OCI-LY1 (cell line): Measurements from ENCODE around the gene LINC01488.

ENCODE experiments used
- H2AFZ ChIP-seq: fragments of 200-600 bp; sonication (generic), shearing (Covaris generic); 2 replicates; pipeline ENCODE4 v1.6.0; 2014; ENCODE audit warnings: antibody characterized with exemption, mild to moderate bottlenecking, low read length
- H3F3A ChIP-seq: fragments of 200-600 bp; sonication (generic), shearing (Covaris generic); 2 replicates; pipeline ENCODE4 v1.6.0; 2014; ENCODE audit warnings: mild to moderate bottlenecking, antibody characterized with exemption, low read length, moderate library complexity; ENCODE audit not compliant: insufficient read depth
- H3K27ac ChIP-seq: fragments of 200-600 bp; sonication (generic); 2 replicates; pipeline ENCODE4 v1.5.1; 2014; ENCODE audit warnings: low read length, mixed run types, mild to moderate bottlenecking, low read depth; ENCODE audit not compliant: poor library complexity, severe bottlenecking
- H3K27me3 ChIP-seq: fragments of 200-600 bp; sonication (generic); 2 replicates; pipeline ENCODE4 v1.6.0; 2014; ENCODE audit warnings: antibody characterized with exemption, mild to moderate bottlenecking, low read length, moderate library complexity; ENCODE audit not compliant: insufficient read depth
- H3K36me3 ChIP-seq: fragments of 200-600 bp; sonication (generic); 2 replicates; pipeline ENCODE4 v1.6.1; 2014; ENCODE audit warnings: mild to moderate bottlenecking, antibody characterized with exemption, low read length, moderate library complexity, mixed read lengths; ENCODE audit not compliant: insufficient read depth
- H3K4me1 ChIP-seq: fragments of 200-600 bp; sonication (generic); 2 replicates; pipeline ENCODE4 v1.5.1; 2014; ENCODE audit warnings: mild to moderate bottlenecking, low read length, moderate library complexity; ENCODE audit not compliant: insufficient read depth, severe bottlenecking
- H3K4me2 ChIP-seq: fragments of 200-600 bp; sonication (generic), shearing (Covaris generic); 2 replicates; pipeline ENCODE4 v1.6.1; 2014; ENCODE audit warnings: low read length
- H3K4me3 ChIP-seq: fragments of 200-600 bp; sonication (generic); 2 replicates; pipeline ENCODE4 v1.5.1; 2014; ENCODE audit warnings: low read length, low read depth, mild to moderate bottlenecking, mixed read lengths; ENCODE audit not compliant: poor library complexity, severe bottlenecking
- H3K79me2 ChIP-seq: fragments of 200-600 bp; shearing (Covaris generic); 2 replicates; pipeline ENCODE4 v1.6.1; 2016; ENCODE audit warnings: mixed run types, low read length, mixed read lengths; ENCODE audit not compliant: insufficient read depth
- H3K9ac ChIP-seq: fragments of 200-600 bp; sonication (generic), shearing (Covaris generic); 2 replicates; pipeline ENCODE4 v1.6.1; 2014; ENCODE audit warnings: mild to moderate bottlenecking, low read length, mixed read lengths
- H3K9me2 ChIP-seq: fragments of 200-600 bp; sonication (generic), shearing (Covaris generic); 2 replicates; pipeline ENCODE4 v1.6.1; 2014; ENCODE audit warnings: low read depth, mild to moderate bottlenecking, low read length, mixed read lengths
- H3K9me3 ChIP-seq: fragments of 200-600 bp; shearing (Covaris generic); 2 replicates; pipeline ENCODE4 v1.6.1; 2014; ENCODE audit warnings: low read length, mixed read lengths
- H4K20me1 ChIP-seq: fragments of 200-600 bp; sonication (generic), shearing (Covaris generic); 2 replicates; pipeline ENCODE4 v1.6.0; 2016; ENCODE audit warnings: mild to moderate bottlenecking, low read length; ENCODE audit not compliant: insufficient read depth
- EZH2 ChIP-seq: fragments of 200-600 bp; sonication (generic), shearing (Covaris generic); IDR thresholded peaks from 2 replicates; pipeline ENCODE4 v1.8.0; 2017; ENCODE audit warnings: borderline replicate concordance, mixed run types, mild to moderate bottlenecking, antibody characterized with exemption, low read length, moderate library complexity, mixed read lengths
- TF ChIP-seq, protein P1 (sequence below): fragments of 200-600 bp; sonication (generic), shearing (Covaris generic); IDR thresholded peaks from 2 replicates; pipeline ENCODE4 v1.5.1; 2017; ENCODE audit warnings: mild to moderate bottlenecking, antibody characterized with exemption, low read length, moderate library complexity, mixed read lengths

LINC01488 gene

DNA sequence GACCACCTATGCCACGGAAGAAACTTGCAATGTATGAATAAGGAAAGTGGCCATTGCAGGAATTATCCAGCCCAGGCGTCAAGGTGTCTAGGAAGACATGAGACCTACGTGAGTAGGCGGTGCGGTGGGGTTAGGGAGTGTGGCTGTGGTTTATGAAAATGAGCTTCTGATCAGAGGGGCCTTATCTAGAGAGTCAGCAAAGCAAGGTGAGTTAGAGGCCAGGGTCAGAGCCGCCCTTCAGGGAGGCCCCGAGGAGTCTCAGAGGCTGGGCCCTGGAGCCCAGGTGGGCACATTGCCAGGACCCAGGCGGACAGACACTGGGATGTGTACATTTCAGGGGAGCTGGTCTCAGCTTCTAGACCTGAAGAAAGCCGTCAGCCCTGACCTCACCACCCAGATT, 13.8 kb upstream of the LINC01488 start:
- Histone ChIP-seq H2AFZ (no peak overlapping the region), H3K4me2 (no peak overlapping the region), H3K4me3 (no peak overlapping the region), H3K4me1 (no peaks in the 10 kb centered on the region), H3F3A (no peaks in the 10 kb centered on the region), H4K20me1 (no peaks in the 10 kb centered on the region), H3K9me3 (no peaks in the 10 kb centered on the region), H3K9me2 (no peaks in the 10 kb centered on the region), H3K9ac (no peak overlapping the region), H3K27ac (no peak overlapping the region), H3K27me3 (peaks cover 6% of the 10 kb centered on the region; the same call in 1 of the 2 replicates), H3K36me3 (no peaks in the 10 kb centered on the region), H3K79me2 (no peaks in the 10 kb centered on the region)
- TF ChIP-seq EZH2: no peak
- TF ChIP-seq, protein P1, sequence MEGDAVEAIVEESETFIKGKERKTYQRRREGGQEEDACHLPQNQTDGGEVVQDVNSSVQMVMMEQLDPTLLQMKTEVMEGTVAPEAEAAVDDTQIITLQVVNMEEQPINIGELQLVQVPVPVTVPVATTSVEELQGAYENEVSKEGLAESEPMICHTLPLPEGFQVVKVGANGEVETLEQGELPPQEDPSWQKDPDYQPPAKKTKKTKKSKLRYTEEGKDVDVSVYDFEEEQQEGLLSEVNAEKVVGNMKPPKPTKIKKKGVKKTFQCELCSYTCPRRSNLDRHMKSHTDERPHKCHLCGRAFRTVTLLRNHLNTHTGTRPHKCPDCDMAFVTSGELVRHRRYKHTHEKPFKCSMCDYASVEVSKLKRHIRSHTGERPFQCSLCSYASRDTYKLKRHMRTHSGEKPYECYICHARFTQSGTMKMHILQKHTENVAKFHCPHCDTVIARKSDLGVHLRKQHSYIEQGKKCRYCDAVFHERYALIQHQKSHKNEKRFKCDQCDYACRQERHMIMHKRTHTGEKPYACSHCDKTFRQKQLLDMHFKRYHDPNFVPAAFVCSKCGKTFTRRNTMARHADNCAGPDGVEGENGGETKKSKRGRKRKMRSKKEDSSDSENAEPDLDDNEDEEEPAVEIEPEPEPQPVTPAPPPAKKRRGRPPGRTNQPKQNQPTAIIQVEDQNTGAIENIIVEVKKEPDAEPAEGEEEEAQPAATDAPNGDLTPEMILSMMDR: no peak

DNA sequence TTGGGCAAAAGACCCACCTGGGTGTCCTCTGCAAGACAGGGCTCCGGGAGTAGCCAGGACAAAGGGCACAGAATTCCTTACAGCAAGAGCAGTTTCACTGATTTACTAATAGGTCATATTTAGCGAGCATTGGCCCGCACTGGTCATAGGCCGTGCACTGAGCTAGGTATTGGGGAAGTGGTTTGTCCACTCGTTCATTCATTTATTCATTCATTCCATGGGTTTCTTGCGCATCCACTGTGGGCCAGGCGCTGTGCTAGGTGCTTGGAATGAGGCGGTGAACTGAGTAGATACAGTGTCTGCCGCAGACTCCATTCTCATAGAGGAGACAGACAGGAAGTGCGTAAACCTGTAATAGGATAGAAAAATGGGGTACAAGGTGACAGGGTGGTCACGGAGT, 13.2 kb upstream of the LINC01488 start:
- H3F3A ChIP-seq: no peaks in the 10 kb centered on the region

DNA sequence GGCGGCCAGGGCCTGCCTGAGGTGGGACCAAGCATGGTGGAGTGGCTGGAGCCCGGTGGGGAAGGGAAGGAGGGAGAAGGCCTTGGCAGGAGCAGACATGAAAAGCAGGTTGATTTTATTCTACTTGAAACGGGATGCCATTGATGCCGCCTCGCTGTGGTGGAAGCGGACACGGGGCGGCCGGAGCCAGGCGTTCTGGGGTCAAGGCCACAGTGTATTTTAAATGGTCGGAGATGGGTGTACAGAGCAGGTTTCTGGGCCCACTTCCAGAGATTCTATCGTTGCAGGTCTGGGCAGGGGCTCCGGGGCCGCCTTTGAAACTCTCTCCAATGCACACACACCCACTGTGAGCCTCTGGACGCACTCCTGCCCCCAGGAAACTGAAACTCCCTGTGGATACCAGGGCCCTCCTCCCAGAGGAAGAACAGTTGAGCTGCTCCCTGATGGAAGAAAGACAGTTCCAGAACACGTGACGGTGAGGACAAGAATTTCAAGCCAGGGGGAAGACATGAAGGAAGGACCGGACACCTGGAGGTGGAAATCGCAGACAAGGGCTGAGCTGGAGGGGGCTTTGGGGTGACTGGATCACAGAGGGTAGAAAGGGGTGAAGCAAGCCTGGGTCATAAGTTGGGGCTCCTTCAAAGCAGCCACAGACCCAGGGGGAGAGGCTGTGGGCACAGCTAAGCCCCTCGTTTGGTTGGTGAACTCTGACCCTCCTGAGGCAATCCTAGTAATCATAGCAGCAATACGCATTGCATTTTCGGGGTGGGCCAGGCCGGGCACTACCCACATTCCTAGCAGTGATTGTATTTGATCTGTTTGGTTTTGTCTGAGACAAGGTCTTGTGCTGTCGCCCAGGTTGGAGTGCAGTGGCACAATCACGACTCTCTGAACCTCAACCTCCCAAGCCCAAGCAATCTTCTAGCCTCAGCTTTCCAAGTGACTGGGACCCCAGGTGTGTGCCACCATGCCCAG, 12.3 kb upstream of the LINC01488 start:
- Histone ChIP-seq H3K9ac (no peak overlapping the region), H3K4me2 (no peak overlapping the region), H3K36me3 (no peaks in the 10 kb centered on the region), H3K4me1 (no peaks in the 10 kb centered on the region), H3K4me3 (no peak overlapping the region), H3K9me3 (no peaks in the 10 kb centered on the region), H3K27me3 (peaks cover 3% of the 10 kb centered on the region; the same call in 1 of the 2 replicates), H3K79me2 (no peaks in the 10 kb centered on the region), H3F3A (no peaks in the 10 kb centered on the region), H3K27ac (no peak overlapping the region), H2AFZ (no peak overlapping the region), H4K20me1 (no peaks in the 10 kb centered on the region), H3K9me2 (no peaks in the 10 kb centered on the region)
- TF ChIP-seq EZH2: no peak
- TF ChIP-seq, protein P1: no peak

More for the DNA sequence above, 13.2 kb upstream of the LINC01488 start:
- TF ChIP-seq, protein P1: no peak
- no peak for TF ChIP-seq EZH2
- no peaks in the 10 kb centered on the region for H3K9me2 ChIP-seq
- peaks cover 6% of the 10 kb centered on the region; the same call in 1 of the 2 replicates for H3K27me3 ChIP-seq
- no peak overlapping the region for H3K27ac ChIP-seq
- no peaks in the 10 kb centered on the region for H3K4me1 ChIP-seq
- H2AFZ ChIP-seq: no peak overlapping the region
- no peak overlapping the region for H3K4me3 ChIP-seq
- no peak overlapping the region for H3K4me2 ChIP-seq
- H3K9me3 ChIP-seq: no peaks in the 10 kb centered on the region
- H3K36me3 ChIP-seq: no peaks in the 10 kb centered on the region
- H3K79me2 ChIP-seq: no peaks in the 10 kb centered on the region
- H4K20me1 ChIP-seq: no peaks in the 10 kb centered on the region
- no peak overlapping the region for H3K9ac ChIP-seq
